AG04450 (cell line): ENCODE results near the gene GM2A. TPM values are rescaled to one million over a fixed set of nuclear protein-coding genes. Genes with fewer than 3 reads are reported as not detected.
"Not testable (repeated sequence)": the region's sequence is repeated elsewhere in the genome, so short reads cannot be mapped to it uniquely, and the experiment has no call there.

ENCODE experiments used
- CTCF ChIA-PET: fragments of 300-600, 350-600 bp; formaldehyde crosslinking; extraction: SDS; loops from one replicate; lab custom pipeline; 2022; ENCODE audit warnings: antibody characterized with exemption, inconsistent platforms; lab: Charles Lee
- POLR2A ChIA-PET: fragments of 350-600 bp; formaldehyde crosslinking; extraction: SDS; loops from one replicate; lab custom pipeline; 2021; ENCODE audit warnings: antibody characterized with exemption, inconsistent platforms; lab: Yijun Ruan, JAX
- DNase-seq: peaks from one replicate; pipeline ENCODE4 v3.0.0-alpha.2; 2011; ENCODE audit warnings: low read depth, low spot score
- H3K27ac ChIP-seq: one replicate; pipeline ENCODE4 v1.5.1; 2012; ENCODE audit warnings: low read depth, low read length, control low read depth
- H3K27me3 ChIP-seq: one replicate; pipeline ENCODE4 v1.6.0; 2012; ENCODE audit warnings: low read length; ENCODE audit not compliant: control insufficient read depth, insufficient read depth
- H3K4me3 ChIP-seq: 2 replicates; pipeline ENCODE4 v1.5.1; 2011; ENCODE audit warnings: mild to moderate bottlenecking, low read depth, low read length, control low read depth
- H3K9me3 ChIP-seq: 2 replicates; pipeline ENCODE4 v1.5.1; 2012; ENCODE audit warnings: low read length; ENCODE audit not compliant: control insufficient read depth, insufficient read depth
- polyA plus RNA-seq: library from polyadenylated mRNA; depleted of rRNA; stranded (reverse); fragments of >200 nt; gene quantifications from 2 replicates; pipeline ENCODE4 v1.2.3, GENCODE V29; 2011
- TF ChIP-seq, protein P1 (sequence below): IDR thresholded peaks from 2 replicates; pipeline ENCODE4 v1.5.1; 2011; ENCODE audit warnings: low read depth, low read length, control low read depth, inconsistent platforms

GM2A gene
- polyA plus RNA-seq, 1 experiment, result 18.4 TPM

DNA sequence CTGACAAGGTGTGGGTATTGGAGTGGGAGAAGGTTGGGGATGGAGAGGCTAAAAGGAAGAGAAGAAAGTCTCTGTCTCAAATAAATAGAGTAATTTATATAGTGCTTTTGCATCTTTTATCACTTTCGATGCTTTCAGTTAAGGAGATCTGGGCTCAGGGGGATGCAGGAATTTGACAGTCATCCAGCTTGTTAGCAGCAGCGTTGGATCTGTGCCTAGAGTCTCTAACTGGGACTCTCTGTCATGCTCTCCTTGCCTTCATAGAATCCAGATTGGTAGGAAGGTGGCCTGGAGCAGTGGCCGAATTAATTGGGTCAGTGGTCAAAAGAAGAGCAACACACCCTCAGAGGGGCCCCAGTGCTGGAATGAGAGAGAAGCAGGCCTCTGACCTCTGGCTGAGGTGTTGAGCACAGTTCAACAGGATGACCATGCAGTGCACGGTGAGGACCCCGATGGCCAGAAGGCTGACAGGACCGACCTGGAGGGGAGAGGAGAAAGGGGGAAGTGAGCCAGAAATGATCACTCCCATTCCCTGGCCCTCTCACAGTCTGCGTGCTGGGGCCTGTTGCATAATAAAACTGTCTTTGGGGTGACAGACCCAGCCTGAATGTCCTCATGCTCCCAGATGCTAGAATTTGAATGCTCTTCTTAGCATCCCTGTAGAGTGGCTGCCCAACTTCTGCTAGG, 42.9 kb downstream of the GM2A start:
- Histone ChIP-seq H3K4me3 (no peak overlapping the region), H3K27ac (no peak overlapping the region), H3K9me3 (no peaks in the 10 kb centered on the region), H3K27me3 (no peaks in the 10 kb centered on the region)
- ChIA-PET CTCF (no interaction called here), POLR2A (no interaction called here)
- TF ChIP-seq, protein P1, sequence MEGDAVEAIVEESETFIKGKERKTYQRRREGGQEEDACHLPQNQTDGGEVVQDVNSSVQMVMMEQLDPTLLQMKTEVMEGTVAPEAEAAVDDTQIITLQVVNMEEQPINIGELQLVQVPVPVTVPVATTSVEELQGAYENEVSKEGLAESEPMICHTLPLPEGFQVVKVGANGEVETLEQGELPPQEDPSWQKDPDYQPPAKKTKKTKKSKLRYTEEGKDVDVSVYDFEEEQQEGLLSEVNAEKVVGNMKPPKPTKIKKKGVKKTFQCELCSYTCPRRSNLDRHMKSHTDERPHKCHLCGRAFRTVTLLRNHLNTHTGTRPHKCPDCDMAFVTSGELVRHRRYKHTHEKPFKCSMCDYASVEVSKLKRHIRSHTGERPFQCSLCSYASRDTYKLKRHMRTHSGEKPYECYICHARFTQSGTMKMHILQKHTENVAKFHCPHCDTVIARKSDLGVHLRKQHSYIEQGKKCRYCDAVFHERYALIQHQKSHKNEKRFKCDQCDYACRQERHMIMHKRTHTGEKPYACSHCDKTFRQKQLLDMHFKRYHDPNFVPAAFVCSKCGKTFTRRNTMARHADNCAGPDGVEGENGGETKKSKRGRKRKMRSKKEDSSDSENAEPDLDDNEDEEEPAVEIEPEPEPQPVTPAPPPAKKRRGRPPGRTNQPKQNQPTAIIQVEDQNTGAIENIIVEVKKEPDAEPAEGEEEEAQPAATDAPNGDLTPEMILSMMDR, result no peak
- no peak for DNase-seq

DNA sequence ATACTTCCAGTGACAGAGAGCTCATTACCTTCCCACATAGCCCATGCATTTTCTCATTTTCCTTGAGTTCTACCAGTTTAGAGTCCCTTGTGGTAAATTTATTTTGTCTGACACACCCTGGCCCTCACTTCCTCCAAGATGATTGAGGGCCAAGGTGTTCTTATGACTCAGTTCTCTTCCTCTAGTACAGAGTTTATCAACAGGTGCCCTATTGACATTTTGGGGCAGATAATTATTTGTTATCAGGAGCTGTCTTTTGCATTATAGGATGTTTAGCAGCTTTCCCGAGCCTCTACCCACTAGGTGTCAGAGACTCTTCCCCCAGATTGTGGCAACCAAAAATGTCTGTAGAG, 43.5 kb downstream of the GM2A start:
- Histone ChIP-seq H3K27me3 (peaks cover 2% of the 10 kb centered on the region), H3K4me3 (no peak overlapping the region), H3K27ac (no peak overlapping the region), H3K9me3 (no peaks in the 10 kb centered on the region)
- TF ChIP-seq, protein P1, result no peak
- DNase-seq, result no peak
- ChIA-PET CTCF (no interaction called here), POLR2A (no interaction called here)

DNA sequence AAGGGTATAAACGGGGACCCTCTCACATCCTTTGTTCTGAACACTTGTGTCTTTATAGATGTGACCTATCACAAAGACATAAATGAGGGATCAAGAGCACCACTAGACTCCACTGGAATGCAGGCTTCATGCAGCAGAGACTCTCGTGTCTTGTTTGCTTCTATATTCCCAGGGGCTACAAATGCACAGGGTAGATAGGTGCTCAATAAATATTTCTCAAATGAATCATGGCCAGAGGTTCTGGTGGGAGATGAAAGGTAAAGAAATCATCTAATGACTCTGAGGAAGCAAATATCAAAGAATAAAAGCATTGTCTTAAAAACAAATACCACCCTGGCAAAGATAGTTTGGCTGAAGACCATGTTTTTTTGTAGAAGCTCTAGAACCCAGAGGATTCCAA, 44.0 kb downstream of the GM2A start:
- no peak for DNase-seq
- POLR2A ChIA-PET, result no interaction called here
- TF ChIP-seq, protein P1, result no peak
- Histone ChIP-seq H3K27me3 (peaks cover 2% of the 10 kb centered on the region), H3K27ac (no peak overlapping the region), H3K4me3 (no peak overlapping the region), H3K9me3 (no peaks in the 10 kb centered on the region)
- CTCF ChIA-PET, result no interaction called here

DNA sequence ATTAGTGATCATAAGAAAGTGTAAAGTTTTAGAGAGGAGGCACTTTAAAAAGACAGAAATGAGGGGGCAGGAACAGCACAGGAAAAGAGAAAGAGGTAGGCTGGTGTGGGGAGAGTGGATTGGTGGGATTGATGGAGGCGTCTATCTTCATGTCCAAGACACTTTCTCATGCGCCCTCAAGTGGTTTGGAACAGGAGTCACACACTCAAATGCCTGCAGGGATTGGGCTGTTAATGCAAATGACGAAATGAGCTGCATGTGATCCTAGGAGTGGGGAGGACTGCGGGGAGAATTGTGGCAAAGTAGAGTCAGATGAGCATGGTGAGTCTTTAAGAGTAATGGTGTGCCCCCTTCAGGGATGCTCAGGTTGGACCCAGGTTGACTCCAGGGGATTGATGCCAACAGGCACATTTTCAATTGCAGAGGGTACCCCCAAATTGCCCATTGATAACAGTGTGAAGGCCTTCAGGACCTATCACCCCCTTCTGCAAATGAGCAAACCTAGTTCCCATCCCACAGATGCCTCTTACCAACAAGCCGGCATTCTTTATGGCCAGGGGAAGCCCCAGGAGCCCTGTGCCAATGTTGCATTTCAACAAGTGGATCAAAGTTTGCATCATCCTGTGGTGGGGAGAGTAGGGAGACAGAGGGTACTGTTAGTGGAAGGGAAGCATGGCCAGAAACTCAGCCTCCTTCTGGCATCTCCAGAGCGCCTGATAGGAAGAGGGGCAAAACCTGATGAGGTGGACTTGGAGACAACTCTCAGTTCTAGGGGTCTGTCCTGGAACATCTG, 45.3 kb downstream of the GM2A start:
- POLR2A ChIA-PET, result no interaction called here
- DNase-seq, result no peak
- no peak overlapping the region for H3K27ac ChIP-seq
- H3K4me3 ChIP-seq, result no peak overlapping the region
- H3K9me3 ChIP-seq, result no peaks in the 10 kb centered on the region
- CTCF ChIA-PET, result no interaction called here
- H3K27me3 ChIP-seq, result peaks cover 2% of the 10 kb centered on the region
- TF ChIP-seq, protein P1, result no peak

DNA sequence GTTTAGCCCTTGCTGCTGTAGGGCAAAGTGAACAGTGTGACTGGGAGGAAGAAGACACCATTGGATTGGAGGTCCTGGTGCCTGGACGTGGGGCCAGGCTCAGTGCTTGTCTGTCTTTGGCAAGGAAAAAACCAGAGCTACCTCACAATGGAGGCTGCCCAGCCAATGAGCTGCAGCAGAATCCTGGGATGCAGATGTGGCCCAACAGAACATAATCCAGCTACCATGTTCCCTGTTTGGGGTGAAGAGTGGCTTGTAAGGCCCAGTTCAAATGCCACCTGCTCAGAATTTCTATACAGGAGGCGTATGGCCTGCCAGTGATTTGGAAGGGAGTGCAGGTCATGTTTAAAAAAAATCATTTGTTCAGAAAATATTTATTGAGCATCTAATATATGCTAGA, 50.7 kb downstream of the GM2A start, which contains the start of gene SLC36A3:
Gene SLC36A3, minus strand, starts transcription at position 101 of the 400 bp plus-strand sequence. CDS start 412 bp downstream, outside the sequence.
- no peak for DNase-seq
- CTCF ChIA-PET, result no interaction called here
- Histone ChIP-seq H3K27ac (no peak within 1 kb of the TSS), H3K9me3 (no peaks in the 10 kb centered on the region), H3K27me3 (peaks cover 2% of the 10 kb centered on the region), H3K4me3 (no peak within 1 kb of the TSS)
- TF ChIP-seq, protein P1, result no peak
- POLR2A ChIA-PET, result no interaction called here

DNA sequence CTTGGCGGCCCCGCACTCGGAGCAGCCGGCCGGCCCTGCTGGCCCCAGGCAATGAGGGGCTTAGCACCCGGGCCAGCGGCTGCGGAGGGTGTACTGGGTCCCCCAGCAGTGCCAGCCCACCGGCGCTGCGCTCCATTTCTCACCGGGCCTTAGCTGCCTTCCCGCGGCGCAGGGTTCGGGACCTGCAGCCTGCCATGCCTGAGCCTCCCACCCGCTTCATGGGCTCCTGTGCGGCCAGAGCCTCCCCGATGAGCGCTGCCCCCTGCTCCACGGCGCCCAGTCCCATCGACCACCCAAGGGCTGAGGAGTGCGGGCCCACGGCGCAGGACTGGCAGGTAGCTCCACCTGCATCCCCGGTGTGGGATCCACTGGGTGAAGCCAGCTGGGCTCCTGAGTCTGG, 56.3 kb downstream of the GM2A start:
- POLR2A ChIA-PET, H3K9me3 ChIP-seq, H3K4me3 ChIP-seq, DNase-seq, CTCF ChIA-PET, H3K27ac ChIP-seq, H3K27me3 ChIP-seq: not testable (repeated sequence)

DNA sequence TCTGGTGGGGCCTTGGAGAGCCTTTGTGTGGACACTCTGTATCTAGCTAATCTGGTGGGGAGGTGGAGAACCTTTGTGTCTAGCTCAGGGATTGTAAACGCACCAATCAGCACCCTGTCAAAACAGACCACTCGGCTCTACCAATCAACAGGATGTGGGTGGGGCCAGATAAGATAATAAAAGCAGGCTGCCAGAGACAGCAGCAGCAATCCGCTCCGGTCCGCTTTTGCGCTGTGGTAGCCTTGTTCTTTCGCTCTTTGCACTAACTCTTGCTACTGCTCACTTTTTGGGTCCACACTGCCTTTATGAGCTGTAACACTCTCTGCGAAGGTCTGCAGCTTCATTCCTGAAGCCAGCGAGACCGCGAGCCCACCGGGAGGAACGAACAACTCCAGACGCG, 56.8 kb downstream of the GM2A start:
- H3K27ac ChIP-seq, H3K9me3 ChIP-seq, CTCF ChIA-PET, POLR2A ChIA-PET, H3K27me3 ChIP-seq, H3K4me3 ChIP-seq, DNase-seq: not testable (repeated sequence)
